ENCODE measurements around the gene CAV2.

DNA sequence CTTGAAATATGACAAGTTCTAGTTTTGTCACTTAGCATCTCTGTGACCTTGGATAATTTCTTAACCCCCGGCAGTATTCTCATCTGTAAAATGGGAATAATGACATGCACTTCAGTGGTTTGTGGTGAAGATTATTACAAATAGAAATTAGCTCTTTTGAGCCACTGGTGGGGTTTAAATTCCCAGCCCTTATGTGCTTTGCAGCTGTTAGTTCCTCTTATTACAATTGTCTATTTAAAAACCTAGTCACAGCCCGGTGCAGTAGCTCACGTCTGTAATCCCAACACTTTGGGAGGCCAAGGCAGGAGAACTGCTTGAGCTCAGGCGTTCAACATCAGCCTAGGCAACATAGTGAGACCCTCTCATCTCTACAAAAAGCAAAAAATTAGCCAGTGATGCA, 55.4 kb downstream of the CAV2 start:
- TF ChIP-seq, protein P1, sequence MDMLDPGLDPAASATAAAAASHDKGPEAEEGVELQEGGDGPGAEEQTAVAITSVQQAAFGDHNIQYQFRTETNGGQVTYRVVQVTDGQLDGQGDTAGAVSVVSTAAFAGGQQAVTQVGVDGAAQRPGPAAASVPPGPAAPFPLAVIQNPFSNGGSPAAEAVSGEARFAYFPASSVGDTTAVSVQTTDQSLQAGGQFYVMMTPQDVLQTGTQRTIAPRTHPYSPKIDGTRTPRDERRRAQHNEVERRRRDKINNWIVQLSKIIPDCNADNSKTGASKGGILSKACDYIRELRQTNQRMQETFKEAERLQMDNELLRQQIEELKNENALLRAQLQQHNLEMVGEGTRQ (IDR thresholded peaks at IDR 0.05; ENCODE audit: borderline replicate concordance, low read depth, low read length): no peak
- TF ChIP-seq TEAD4 (IDR thresholded peaks at IDR 0.05; ENCODE audit: borderline replicate concordance, insufficient read depth) (no peak), YY1 (IDR thresholded peaks at IDR 0.05; ENCODE audit: low read depth) (no peak), RFX5 (IDR thresholded peaks at IDR 0.05; ENCODE audit: low read length) (no peak), GATA2 (CRISPR knock-in tag; IDR thresholded peaks at IDR 0.05) (no peak), SMC3 (IDR thresholded peaks at IDR 0.05; ENCODE audit: low read depth, low read length) (no peak), ZBTB33 (IDR thresholded peaks at IDR 0.05; ENCODE audit: borderline replicate concordance, low read depth) (no peak), JUND (IDR thresholded peaks at IDR 0.05) (no peak), POLR2AphosphoS5 (IDR thresholded peaks at IDR 0.05; ENCODE audit: low read depth, low read length) (no peak), REST (IDR thresholded peaks at IDR 0.05; ENCODE audit: low read depth, low read length) (no peak)
- TF ChIP-seq, protein P2, sequence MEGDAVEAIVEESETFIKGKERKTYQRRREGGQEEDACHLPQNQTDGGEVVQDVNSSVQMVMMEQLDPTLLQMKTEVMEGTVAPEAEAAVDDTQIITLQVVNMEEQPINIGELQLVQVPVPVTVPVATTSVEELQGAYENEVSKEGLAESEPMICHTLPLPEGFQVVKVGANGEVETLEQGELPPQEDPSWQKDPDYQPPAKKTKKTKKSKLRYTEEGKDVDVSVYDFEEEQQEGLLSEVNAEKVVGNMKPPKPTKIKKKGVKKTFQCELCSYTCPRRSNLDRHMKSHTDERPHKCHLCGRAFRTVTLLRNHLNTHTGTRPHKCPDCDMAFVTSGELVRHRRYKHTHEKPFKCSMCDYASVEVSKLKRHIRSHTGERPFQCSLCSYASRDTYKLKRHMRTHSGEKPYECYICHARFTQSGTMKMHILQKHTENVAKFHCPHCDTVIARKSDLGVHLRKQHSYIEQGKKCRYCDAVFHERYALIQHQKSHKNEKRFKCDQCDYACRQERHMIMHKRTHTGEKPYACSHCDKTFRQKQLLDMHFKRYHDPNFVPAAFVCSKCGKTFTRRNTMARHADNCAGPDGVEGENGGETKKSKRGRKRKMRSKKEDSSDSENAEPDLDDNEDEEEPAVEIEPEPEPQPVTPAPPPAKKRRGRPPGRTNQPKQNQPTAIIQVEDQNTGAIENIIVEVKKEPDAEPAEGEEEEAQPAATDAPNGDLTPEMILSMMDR (IDR thresholded peaks at IDR 0.05): no peak

All from SK-N-SH (cell line).